Prostate gland (tissue), 2 donors: ENCODE measurements around the gene CARD6.

Source experiments
- CTCF ChIP-seq, 4 experiments: fragments of 200-600 bp in 2 of 4; fragments of 450-650 bp in 2 of 4; sonication (generic) in 2 of 4; IDR thresholded peaks; 1 replicate in 3 of 4; 2 replicates in 1 of 4; pipeline ENCODE4 v1.5.1; 2016 to 2019; ENCODE audit warnings: antibody characterized with exemption in 4 of 4, mild to moderate bottlenecking in 2 of 4, moderate library complexity in 2 of 4
- POLR2A ChIP-seq: fragments of 450-650 bp; IDR thresholded peaks from one replicate; pipeline ENCODE4 v1.6.1; 2016; ENCODE audit warnings: antibody characterized with exemption, mild to moderate bottlenecking
- POLR2AphosphoS5 ChIP-seq: sonication (generic); formaldehyde crosslinking; IDR thresholded peaks from one replicate; pipeline ENCODE4 v1.6.1; 2017; ENCODE audit warnings: antibody characterized with exemption

- TF ChIP-seq POLR2AphosphoS5 (no peak), CTCF (IDR thresholded peaks at IDR 0.05) (no peak), POLR2A (no peak)
Measured at GRCh38 chr5:40797273-40798011, 43.7 kb upstream of the CARD6 start.
